Measurements from ENCODE around the gene DVL2.

GRCh38 chr17:7232114-7232513, 2.2 kb downstream of the DVL2 start:
- no peak for TF ChIP-seq CTCF (IDR thresholded peaks at IDR 0.05)
- no peak for TF ChIP-seq POLR2A (IDR thresholded peaks at IDR 0.05)

Measured in esophagus squamous epithelium (tissue), 4 donors.